ENCODE results near the gene SYNDIG1.

The SYNDIG1 gene

DNA sequence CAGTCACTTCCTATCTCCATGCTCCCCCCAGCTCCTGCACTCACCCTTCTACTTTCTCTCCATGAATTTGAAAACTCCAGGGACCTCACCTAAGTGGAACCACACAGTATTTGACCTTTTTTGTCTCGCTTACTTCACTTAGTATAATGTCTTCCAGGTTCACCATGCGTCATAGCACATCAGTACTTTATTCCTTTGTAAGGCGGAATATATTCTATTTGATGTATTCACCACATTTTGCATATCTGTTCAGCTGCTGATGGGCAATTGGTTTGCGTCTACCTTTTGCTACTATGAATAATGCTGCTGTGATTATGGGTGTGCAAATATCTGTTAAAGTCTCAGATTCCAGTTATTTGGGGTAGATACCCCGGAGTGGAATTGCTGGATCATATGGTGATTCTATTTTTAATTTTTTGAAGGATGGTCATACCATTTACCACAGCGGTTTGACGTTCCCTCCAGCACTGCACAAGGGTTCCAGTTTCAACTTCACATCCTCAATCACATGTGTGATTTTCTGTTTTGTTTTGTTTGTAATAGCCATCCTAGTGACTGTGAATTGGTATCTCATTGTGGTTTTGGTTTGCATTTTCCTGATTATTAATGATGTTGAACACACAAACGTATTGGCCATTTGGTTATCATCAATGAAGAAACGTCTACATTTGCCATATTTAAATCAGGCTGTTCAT lies 20.3 kb upstream of the SYNDIG1 start:
- DNase-seq, result no peak

DNA sequence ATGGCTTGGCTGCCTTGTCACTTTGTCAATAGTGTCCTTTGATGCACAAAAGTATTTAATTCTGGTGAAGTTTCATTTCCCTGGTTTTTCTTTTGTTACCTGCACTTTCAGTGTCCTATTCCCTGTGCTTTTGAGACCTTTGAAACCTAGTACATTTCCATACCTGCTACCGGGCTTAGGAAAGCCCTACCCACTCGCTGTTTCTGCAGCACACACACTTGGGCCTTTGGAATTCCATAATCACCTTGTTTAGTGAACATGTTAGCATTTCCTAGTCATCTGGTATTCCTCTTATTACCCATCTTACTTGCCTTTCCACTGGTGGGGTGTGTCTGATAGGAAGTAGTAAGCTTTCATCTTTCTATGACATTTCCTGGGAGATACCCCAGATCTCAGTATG lies 19.3 kb upstream of the SYNDIG1 start:
- DNase-seq, result no peak

DNA sequence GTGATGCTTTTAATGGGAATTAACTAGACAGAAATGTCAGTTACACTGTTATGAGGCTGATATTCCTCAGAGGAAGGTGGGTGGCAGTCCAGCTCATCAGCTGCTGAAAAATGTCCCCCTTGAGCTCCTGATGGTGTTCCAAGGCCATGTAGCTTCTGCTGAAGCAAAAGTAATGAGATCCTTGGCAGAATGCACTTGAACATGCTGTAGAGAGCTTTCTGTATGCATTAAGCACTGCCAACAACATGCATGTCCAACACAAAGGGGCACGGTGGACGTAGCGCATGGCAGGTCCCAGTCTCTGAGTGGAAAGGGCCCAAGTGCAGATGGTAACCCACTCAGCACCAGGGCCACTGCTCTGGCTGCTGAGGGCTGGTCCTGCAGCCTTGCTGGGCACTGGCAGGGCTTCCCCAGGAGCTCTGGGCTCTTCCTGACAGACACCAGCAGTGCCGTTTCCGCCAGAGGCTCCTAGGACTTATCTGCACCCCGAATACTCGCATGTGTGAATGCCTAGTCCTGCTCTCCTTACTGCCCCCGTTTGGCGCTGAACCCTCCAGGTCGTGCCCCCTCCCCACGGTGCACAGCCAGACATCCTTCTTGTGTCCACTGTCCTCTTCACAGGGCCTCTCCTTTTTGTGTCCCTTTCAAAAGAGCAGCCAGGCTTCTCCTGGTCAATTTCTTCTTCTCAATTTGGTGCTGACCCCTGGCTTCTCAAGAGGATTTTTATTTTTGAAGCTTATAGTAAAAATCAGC lies 18.6 kb upstream of the SYNDIG1 start:
- DNase-seq, result no peak

DNA sequence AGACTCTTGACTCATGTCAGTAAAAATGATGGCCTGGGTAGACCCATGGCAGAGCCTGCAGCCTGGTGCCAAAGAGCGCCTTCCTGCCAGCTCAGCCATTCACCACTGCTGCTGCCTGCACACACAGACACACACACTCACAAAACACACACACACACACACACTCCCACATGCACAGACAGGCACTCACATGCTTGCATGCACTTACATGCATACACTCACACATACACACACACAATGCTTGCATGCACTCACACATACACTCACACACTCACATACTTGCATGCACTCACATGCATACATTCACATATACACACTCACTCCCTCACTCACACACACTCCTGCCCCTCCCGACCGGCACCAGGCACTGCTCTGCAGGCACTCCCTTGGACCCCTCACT lies 18.0 kb upstream of the SYNDIG1 start:
- DNase-seq, result no peak

DNA sequence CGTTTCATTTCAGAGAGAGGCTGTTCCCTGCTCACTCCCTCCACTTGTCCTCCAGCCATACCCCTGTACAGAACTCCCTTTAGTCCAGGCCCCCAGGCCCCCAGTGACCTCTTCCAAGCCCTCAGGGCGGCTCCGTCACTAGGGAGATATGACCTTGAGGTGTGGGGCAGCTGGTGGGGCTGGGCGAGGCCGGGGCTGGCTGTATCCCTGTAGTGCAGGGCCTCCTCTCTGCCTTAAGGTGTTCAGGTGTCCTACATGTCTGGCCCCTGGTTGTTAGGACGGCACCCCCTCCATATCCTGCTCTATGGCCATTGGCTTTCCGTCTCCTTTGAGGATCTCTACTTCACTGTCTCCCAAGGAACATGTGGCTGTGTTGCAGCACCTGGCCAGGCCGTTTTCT lies 17.4 kb upstream of the SYNDIG1 start:
- DNase-seq, result no peak

DNA sequence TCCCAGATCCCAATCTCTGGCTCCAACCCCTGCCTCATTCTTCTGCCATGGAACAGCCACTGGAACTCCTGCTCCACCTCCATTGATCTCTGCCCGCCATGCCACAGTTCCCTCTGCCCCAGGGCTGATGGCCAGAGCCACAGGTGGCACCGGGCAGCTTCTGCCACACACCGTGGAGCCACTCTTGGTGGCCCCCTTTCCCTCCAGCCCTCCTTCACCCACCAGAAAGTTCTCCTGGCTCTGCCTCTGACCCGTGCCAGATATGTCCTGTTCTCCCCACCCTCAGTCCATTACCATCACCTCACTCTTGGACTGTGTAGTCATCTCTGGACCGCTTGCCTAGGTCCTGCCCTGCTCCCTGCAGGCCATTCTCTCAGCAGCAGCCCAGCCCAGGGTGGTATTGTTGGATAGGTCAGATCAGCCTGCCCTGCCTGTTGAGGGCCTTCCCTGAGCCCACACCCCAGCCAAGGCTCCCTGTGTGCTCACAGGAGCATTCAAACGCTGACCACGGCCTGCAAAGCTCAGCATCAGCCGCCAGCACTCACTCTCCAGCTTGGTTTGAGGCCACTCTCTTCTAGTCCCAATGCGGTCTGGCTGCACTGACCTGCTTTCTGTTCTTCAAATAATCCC lies 16.8 kb upstream of the SYNDIG1 start:
- DNase-seq, result no peak

DNA sequence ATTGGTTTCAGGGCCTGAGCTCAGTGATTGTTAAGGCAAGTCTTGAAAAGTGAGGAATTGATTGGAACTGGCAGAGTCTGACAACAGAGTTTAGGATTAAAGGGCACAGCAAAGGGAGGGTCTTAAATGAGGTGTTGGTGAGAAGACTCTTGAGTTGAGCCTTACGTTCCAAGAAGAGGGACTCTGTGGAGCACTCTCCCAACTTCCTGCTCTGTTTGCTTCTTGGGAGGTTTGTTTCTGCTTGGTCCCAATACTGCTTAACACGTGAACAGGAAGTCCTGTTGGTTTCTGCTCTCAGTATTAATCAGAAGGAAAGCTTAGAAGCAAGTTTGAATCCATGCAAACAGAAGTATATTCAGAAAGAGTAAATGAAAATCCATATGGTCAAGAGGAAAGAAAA lies 15.6 kb upstream of the SYNDIG1 start:
- DNase-seq, result no peak

DNA sequence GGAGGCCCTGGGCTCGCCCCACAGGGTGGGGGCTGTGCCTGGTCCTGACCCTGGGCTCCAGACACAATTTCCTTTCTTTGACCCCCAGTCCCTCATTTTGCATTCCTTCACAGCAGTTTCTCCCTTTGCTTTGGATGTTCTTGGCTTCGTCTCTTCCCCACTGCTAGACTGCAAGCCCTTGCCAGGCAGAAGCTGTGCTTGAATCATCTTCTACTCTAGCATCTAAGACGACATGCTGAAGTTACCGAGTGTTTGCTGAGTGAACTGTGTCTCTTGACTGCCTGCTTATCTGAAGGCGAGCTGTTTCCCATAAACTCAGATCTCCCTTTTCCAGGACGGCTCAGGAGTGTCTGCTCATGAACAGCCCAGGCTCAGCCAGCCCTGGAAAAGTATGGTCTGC lies 14.3 kb upstream of the SYNDIG1 start:
- DNase-seq, result no peak

DNA sequence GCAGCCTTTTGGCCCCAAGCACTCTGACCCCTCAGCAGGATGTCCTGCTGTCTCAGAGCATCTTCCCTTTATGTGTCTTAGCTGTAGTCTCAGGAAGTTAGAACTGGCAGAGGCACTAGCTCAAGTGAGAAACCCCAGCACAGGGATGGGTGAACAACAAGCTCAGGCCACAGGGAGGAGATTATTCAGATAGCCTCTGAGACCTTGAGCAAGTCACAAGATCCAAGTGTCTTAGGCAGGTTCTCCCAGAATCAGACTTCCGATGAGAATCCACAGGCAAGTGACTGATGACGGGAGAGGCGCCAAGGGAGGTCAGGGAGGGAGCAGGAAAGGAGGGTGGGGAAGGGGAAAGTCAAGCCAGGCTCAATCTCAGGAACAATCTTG lies 13.0 kb upstream of the SYNDIG1 start:
- no peak for DNase-seq

DNA sequence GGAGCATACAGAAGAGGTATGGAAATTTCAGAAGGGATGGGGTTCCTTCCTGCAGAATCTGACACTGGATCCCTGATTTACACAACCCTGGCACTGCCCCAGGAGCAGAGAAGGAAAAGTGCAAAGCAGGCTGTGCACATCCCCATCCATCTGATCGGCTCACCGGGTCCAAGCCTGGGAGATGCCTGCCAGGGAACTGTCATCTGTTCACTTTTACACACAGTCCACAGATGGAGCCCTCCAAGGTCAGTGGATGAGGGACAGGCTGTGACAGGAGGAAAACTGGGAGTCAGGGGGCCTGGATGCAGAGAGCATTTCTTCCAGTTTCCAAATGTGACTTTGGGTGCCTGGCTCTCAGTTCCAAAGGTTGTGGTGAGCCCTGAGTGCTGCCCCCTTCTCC lies 11.0 kb upstream of the SYNDIG1 start:
- no peak for DNase-seq

DNA sequence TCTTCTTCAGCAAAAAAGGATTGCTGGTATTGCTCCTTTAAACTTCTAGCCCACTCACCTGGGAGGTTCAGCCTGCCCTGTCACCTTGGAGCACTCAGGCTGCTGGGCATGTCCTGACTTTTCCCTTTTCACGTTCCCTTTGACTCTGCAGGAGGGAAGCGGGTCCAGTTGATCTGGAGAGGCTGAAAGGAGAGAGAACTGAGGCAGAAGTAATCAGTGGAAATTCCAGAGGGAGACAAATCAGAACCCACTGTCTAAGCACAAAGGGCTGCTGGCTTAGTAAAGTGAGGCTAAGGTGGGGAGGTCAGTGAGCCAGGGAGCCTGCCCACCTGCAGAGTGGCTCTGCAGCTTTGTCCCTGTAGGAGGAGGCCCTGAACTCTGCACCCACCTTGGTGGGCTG lies 9.7 kb upstream of the SYNDIG1 start:
- no peak for DNase-seq

DNA sequence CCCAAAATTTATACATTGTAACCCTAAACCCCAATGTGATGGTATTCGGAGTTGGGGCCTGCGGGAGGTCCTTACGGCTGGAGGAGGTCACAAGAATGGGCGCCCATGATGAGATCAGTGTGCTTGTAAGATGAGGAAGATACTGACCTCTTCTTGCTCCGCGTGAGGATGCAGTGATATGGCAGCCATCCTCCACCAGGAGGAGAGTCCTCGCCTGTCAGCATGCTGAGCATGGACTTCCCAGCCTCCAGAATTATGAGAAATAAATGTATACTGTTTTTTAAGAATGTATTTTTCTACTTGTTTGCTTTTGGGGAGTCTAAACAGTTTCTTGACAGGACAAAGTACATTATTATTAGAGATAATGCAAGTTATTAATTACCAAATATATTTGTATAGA lies 8.7 kb upstream of the SYNDIG1 start:
- no peak for DNase-seq

DNA sequence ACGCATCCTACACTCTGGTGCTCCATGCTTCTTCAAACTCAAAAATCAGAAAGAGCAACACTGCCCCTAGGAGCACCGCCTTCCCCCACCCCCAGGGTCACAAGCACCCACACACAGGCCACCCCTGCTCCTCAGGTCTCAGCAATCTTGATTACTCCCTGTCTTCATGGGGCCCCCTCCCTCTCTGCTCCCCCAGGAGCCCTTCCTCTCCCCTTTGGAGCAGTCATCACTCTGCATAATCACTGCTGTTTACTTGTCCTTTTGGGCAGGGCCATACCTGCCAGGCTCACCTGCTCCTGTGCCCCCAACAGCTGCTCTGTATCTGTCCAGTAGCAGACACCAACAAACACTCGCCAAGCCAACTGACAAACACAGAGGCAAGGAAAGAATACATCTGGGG lies 7.6 kb upstream of the SYNDIG1 start:
- DNase-seq, result no peak

DNA sequence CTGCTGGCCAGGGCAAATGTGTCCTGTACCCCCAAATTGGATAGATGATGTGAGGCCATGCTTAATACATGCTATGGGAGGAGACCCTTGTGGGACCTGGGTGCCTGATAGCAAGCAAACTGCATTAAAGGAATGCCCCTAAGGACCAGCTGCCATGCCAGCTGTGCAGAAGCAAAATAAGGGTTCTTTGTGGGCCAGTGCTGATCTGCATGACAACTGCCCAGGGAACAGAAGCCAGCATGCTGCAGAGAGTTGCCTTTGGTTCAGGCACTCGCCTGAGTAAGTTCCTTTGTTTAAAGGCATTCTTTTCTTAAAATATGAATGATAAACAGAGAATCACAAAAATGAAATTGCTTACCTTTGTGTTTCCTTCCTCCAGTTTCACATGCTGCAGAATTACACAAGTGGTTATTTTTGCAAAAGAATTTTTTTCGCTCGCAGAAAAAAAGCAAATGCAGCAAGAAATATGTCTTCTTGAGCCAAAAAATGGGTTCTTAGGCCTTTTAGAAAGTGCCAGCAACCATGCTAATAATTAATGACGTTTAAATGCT lies 6.9 kb upstream of the SYNDIG1 start:
- no peak for DNase-seq

DNA sequence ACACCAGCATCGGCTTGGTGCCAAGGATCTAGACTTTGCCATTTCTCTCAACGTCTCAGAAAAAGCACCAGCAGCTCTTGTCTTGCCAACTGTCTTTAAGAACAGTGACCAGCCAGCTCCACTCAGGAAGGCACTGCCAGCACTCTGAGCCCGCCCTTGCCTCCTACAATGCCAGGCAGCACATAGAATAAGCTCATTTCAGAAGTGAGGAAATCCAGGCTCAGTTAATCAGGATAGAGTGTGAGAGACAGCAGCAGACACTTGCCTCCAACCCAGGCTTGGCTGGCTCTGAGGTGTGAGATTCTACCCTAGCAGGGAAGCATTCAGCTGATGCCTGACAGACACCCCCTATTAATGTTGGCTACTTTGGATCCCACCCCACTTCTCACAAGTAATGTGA lies 4.3 kb upstream of the SYNDIG1 start:
- DNase-seq, result no peak

DNA sequence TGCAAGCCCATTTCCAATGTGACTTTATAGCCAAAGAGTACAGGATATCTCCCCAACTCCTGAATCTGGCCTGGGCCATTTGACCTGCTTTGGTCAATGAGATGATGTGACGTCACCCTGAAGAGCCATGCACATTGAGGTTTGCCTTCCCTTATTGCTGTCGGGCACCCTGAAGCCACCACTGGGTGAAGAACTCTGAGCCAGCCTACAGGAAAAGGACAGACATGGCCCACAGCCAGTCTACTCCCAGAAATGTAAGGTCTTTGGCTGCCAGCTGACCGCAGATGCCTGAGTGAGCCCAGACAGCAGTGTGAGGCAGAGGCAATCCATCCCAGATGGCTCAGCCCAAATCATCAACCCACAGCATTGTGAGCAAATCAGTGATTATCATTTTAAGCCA lies 3.7 kb upstream of the SYNDIG1 start:
- no peak for DNase-seq

DNA sequence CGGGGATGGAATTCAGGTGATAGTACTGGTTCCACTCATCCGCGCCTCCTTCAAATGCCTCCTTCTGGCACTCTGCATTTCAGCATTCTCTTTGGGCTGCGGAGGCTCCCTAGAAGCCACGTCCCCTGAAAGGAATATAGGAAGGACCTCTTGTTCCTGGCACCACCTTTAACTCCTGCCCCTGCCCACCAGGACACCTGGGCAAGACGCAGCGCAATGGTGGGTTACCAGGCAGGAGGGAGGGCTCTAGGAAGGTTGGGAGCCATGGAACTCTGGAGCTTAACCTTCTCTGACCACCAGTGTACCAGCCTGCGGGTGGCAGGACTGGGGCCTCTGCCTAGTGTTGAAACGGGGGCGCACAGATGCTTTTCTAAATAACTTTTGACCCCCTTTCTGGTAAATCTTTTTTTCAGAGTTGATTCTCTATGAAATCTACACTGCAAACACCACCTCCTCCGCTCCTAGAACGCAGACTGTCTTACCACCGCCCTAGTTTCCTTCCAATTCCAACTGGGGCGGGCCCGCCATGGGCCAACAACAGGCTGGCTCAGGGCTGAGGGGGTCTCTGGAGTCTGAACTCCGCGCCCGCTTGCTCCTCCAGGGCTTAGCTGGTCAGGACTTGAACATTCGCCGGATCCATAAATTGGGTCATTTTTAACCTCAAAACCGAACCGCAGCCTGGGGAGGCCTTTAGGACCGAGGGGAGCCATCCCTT lies 871 bp upstream of the SYNDIG1 start:
- DNase-seq, result no peak

DNA sequence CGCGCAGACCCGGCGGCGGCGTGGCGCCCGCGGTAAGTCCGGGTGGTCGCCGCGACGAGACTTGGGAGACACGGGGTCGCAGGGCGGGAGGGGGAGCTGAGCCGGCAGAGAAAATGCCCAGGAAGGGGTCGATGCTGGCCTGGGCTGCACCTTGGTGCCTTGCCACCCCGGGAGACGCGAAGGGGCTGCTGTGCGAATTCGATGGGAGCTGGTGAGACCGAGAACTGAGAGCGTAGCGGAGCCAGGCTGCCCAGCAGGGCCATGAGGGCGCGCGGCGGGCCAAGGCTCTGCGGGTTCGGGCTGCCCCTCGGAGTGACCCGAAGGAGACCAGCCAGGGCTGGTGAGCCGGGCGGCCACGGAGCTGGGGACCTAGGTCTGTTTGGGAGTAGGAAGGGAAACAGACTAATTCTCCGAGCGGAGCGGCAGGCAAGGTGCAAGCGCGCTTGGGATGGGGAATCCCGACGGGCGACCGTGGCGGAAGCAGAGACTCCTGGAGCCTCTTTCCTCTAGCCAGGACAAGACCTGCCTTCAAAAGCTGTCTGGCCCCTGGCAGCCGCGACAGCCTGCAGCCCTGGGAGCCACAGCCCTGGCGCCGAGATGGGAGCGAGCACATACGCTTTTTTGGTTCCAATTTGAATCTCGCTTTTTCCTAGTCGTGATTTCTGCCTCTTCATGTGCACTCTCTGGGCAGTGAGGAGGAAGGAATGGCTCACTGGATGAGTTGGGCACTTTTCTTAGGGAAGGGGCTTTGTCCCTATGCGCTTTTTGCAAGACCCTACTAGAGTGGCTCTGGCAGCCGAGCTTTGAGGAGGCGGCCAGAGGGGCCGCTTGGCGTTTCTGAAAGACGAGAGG lies 691 bp downstream of the SYNDIG1 start:
- DNase-seq, result no peak

DNA sequence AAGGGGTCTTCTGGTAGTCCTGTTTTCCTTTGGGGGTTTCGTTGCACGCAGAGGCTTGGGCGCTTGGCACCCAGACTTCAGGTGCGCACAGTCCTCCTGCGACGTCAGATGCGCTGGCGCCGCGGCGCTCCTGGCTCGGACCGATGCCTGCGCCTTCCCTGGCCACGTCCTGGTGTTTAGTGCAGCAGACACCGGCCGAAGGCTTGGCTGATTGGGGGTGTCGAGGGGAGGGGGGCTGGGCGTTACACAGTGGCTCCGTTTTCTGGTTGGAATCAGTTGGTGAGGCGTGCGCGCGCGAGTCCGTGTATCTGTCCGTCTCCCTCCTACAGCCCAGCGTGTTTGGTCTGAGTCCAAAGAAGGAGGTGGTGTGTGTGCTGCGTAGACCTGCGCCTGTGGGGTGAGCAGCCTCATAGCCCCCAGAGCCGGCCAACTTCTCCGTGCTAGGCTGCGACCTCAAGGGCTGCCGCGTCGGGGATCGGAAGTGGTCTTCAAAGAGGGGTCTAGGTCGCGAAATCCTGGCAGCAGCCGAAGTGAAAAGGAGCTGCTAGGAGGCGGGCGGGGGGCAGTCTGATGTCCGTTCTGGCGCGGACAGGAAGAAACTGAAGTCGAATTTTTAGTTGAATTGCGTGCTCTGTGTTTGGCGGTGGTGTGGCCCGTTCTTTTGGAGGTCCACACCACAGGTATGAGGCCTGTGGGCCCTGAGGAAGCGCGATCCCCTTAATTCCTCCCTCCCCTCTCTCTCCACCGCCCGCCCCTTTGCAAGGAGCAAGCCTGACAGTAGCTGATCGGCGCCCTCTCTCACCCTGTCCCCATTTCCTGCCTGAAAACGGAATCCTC lies 1.5 kb downstream of the SYNDIG1 start:
- DNase-seq, result no peak

DNA sequence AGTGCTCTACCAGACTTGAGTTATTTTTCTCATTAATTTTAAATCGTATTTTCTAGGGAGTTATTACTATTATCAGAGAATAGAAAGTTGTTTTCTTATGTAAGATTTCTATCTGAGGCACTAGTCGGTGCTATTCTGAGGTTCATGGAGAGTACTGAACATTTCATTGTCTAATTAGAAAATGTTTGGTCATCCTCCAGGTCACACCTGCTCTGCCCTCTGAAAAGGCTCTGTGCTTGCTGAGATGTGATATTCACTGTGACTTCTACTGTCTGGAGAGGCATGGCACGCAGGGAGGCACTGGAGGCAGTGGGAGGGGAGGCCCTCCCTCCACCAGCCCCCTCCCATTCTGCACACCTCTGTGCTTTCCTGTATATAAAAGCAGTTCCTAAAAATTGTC lies 3.0 kb downstream of the SYNDIG1 start:
- no peak for DNase-seq

DNA sequence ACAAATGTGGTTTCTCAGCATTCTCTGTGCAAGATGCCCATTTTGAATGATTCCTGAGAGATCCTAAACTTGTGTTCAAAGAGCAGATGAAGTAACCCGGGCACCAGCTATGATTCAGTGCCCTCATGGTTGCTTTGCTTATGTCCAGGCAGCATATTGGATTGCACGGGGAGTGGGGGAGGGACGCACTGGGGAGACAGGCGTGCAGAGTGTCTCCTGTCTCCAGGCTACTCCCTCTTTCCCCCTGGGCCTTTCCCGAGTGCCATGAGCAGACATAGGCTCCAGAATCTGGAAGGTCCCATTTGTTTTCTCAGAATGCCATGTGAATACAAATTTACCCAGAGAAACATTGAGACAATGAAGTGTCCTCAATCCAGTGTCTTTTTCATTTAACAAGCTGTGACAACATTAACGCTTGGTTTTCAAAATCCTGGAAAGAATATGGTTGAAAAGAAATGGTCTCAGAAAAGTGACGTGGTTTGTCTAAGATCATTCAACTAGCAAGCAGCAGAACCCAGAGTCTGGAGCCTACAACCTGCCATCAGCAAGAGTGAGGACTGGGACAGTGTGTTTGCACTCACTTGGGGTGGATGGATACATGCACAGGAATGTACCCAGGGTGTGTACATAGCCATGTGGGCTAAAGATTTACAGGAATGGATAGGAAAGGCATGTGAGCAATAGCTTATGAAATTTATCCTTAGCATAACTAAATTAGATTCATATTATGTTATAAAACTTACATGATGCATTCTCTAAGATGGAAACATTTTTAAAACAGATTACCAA lies 4.2 kb downstream of the SYNDIG1 start:
- no peak for DNase-seq
